Gastrocnemius medialis (tissue), 4 donors: ENCODE measurements around the gene BYSL. TPM values are rescaled to one million over a fixed set of nuclear protein-coding genes. Genes with fewer than 3 reads are reported as not detected.

ENCODE experiments used
- ATAC-seq, 2 donors: fragments of 150-250 bp; one replicate each; pipeline ENCODE4 v1.9.1; 2016
- DNase-seq, 2 donors: peaks; one replicate each; pipeline ENCODE4 v3.0.0-alpha.2; 2019
- H3K27ac ChIP-seq, 4 donors: fragments of 200-600 bp; sonication (generic); 1 replicate in 1 of 4; 2 replicates in 3 of 4; pipeline ENCODE4 v1.5.1; 2016 to 2018; ENCODE audit warnings: mild to moderate bottlenecking in 2 of 4, moderate library complexity in 1 of 4
- H3K27me3 ChIP-seq, 3 donors: fragments of 200-600 bp; sonication (generic) in 2 of 3; 1 replicate in 1 of 3; 2 replicates in 2 of 3; pipeline versions ENCODE4 v1.5.1 to v1.6.0; 2016 to 2019; ENCODE audit warnings: mild to moderate bottlenecking in 1 of 3, moderate library complexity in 1 of 3
- H3K36me3 ChIP-seq, 2 donors: fragments of 200-600 bp; sonication (generic) in 1 of 2; one replicate each; pipeline ENCODE4 v1.5.1; 2017 to 2018
- H3K4me1 ChIP-seq, 2 donors: fragments of 200-600 bp; sonication (generic) in 1 of 2; one replicate each; pipeline ENCODE4 v1.5.1; 2016 to 2017; ENCODE audit warnings: mild to moderate bottlenecking in 2 of 2
- H3K4me3 ChIP-seq, 4 donors: fragments of 200-600 bp; sonication (generic) in 3 of 4; 1 replicate in 1 of 4; 2 replicates in 3 of 4; pipeline ENCODE4 v1.5.1; 2016 to 2019; ENCODE audit warnings: mild to moderate bottlenecking in 2 of 4
- H3K9me3 ChIP-seq, 3 donors: fragments of 200-600 bp; sonication (generic) in 2 of 3; 1 replicate in 1 of 3; 2 replicates in 2 of 3; pipeline ENCODE4 v1.5.1; 2016 to 2019
- POLR2A ChIP-seq, 2 donors: fragments of 450-650 bp; IDR thresholded peaks; one replicate each; pipeline ENCODE4 v1.6.1; 2017; ENCODE audit warnings: antibody characterized with exemption in 2 of 2, mild to moderate bottlenecking in 2 of 2, moderate library complexity in 2 of 2
- in situ Hi-C, 4 donors: fragments of 200-750 bp; cut with MboI; loops; one replicate each; pipeline versions ENCODE4 v1.15.0 to v1.8.0; 2017; ENCODE audit warnings: low sequenced_read_pairs in 4 of 4
- intact Hi-C: fragments of 100-400 bp; cut with DNase I; formaldehyde crosslinking; loops from one replicate; pipeline ENCODE4 v1.15.1; 2023; ENCODE audit warnings: low total_unique reads
- total RNA-seq, 4 donors: library from RNA; depleted of rRNA; stranded (reverse); fragments of >200 nt; gene quantifications; one replicate each; pipeline versions ENCODE4 v1.1.0 to v1.2.3, GENCODE V29; 2016
- TF ChIP-seq, protein P1 (sequence below), 5 experiments: fragments of 450-650 bp in 3 of 5; fragments of 200-600 bp in 2 of 5; sonication (generic) in 2 of 5; IDR thresholded peaks in 4 of 5; conservative IDR thresholded peaks in 1 of 5; 1 replicate in 4 of 5; 2 replicates in 1 of 5; pipeline ENCODE4 v1.5.1; 2016 to 2019; ENCODE audit warnings: antibody characterized with exemption in 5 of 5, mild to moderate bottlenecking in 3 of 5, moderate library complexity in 3 of 5

Gene BYSL
- total RNA-seq, 4 donors from 2014 or later = 8.0 to 16.6 (median 12.9) TPM

GRCh38 chr6:41921712-41921998 lies 356 bp downstream of the BYSL start:
- Histone ChIP-seq H3K4me3 (peak overlapping the region; percentile 75 to 97 (median 86)), H3K9me3 (no peaks in the 10 kb centered on the region), H3K27ac (peak overlapping the region; percentile 93 to 98 (median 96)), H3K27me3 (no peaks in the 10 kb centered on the region), H3K36me3 (peaks cover 0 to 7% of the 10 kb centered on the region in 2 donors), H3K4me1 (peaks cover 29 to 30% of the 10 kb centered on the region in 2 donors)
- intact Hi-C loops = loop anchor here (1.0 to 10.0 kb wide), 6 partner anchors 20 to 643 kb away; partner anchors contain the start of genes CCND3, MRPS10, TAF8 and TOMM6
- DNase-seq (no peak), ATAC-seq (peak; percentile 9 to 24)
- TF ChIP-seq, protein P1, sequence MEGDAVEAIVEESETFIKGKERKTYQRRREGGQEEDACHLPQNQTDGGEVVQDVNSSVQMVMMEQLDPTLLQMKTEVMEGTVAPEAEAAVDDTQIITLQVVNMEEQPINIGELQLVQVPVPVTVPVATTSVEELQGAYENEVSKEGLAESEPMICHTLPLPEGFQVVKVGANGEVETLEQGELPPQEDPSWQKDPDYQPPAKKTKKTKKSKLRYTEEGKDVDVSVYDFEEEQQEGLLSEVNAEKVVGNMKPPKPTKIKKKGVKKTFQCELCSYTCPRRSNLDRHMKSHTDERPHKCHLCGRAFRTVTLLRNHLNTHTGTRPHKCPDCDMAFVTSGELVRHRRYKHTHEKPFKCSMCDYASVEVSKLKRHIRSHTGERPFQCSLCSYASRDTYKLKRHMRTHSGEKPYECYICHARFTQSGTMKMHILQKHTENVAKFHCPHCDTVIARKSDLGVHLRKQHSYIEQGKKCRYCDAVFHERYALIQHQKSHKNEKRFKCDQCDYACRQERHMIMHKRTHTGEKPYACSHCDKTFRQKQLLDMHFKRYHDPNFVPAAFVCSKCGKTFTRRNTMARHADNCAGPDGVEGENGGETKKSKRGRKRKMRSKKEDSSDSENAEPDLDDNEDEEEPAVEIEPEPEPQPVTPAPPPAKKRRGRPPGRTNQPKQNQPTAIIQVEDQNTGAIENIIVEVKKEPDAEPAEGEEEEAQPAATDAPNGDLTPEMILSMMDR (IDR thresholded peaks at IDR 0.05 in 4 of 5, conservative IDR thresholded peaks at IDR 0.05 in 1 of 5) = no peak
- no peak for TF ChIP-seq POLR2A (IDR thresholded peaks at IDR 0.05)
- in situ Hi-C loops = loop anchor here in 3 of 4 donors (10.0 to 25.0 kb wide), 4 partner anchors 127 to 303 kb away; partner anchors contain the start of genes PRICKLE4 (in 2 of the 3), TOMM6 (in 2 of the 3) and MRPS10 (in 1 of the 3)

GRCh38 chr6:41922154-41922553 lies 855 bp downstream of the BYSL start:
- peaks cover 29% of the 10 kb centered on the region in 2 donors for H3K4me1 ChIP-seq
- H3K36me3 ChIP-seq = peaks cover 0 to 6% of the 10 kb centered on the region in 2 donors
- ATAC-seq = no peak
- DNase-seq = no peak
- in situ Hi-C loops = loop anchor here in 3 of 4 donors (10.0 to 25.0 kb wide), 4 partner anchors 127 to 303 kb away; partner anchors contain the start of genes PRICKLE4 (in 2 of the 3), TOMM6 (in 2 of the 3) and MRPS10 (in 1 of the 3)
- intact Hi-C loops = loop anchor here (10.0 kb wide), 1 partner anchor 643 kb away; the partner anchor contains the start of gene UBR2
- peak overlapping the region; percentile 75 to 97 (median 86) for H3K4me3 ChIP-seq
- peak overlapping the region; percentile 93 to 98 (median 96) for H3K27ac ChIP-seq
- no peak for TF ChIP-seq POLR2A (IDR thresholded peaks at IDR 0.05)
- TF ChIP-seq, protein P1 (IDR thresholded peaks at IDR 0.05 in 4 of 5, conservative IDR thresholded peaks at IDR 0.05 in 1 of 5) = no peak
- H3K9me3 ChIP-seq = no peaks in the 10 kb centered on the region
- H3K27me3 ChIP-seq = no peaks in the 10 kb centered on the region

- no peak for ATAC-seq
- peaks cover 0 to 57% of the 10 kb centered on the region in 2 donors for H3K36me3 ChIP-seq
- no peak overlapping the region for H3K4me3 ChIP-seq
- intact Hi-C loops (loop anchor here (10.0 kb wide), 1 partner anchor 638 kb away; the partner anchor contains the start of gene UBR2), in situ Hi-C loops (loop anchor here (10.0 to 25.0 kb wide), 4 partner anchors 132 to 635 kb away; partner anchors contain the start of genes PRICKLE4 (in 2 of the 4), TOMM6 (in 2 of the 4) and UBR2 (in 1 of the 4))
- peaks cover 10% of the 10 kb centered on the region in 2 donors for H3K4me1 ChIP-seq
- H3K9me3 ChIP-seq = no peaks in the 10 kb centered on the region
- no peaks in the 10 kb centered on the region for H3K27me3 ChIP-seq
- DNase-seq = no peak
- H3K27ac ChIP-seq = no peak overlapping the region
- TF ChIP-seq, protein P1 (IDR thresholded peaks at IDR 0.05 in 4 of 5, conservative IDR thresholded peaks at IDR 0.05 in 1 of 5) = no peak
- TF ChIP-seq POLR2A (IDR thresholded peaks at IDR 0.05) = no peak
Measured at GRCh38 chr6:41927253-41927652, 6.0 kb downstream of the BYSL start.

DNA sequence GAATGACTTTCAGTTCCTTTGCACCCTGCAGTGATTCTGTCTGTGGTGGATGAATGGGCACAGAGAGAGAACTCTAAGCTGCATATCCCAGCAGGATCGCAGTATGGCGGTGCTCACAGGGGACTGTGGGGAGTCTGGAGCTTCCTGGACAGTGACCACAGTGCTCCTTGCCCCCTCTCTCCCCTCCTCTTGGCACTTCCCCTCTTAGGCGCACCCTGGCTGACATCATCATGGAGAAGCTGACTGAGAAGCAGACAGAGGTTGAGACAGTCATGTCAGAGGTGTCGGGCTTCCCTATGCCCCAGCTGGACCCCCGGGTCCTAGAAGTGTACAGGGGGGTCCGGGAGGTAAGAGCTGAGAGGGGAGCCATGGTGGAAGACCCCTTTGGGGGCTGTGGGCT lies 8.6 kb downstream of the BYSL start:
- no peak for ATAC-seq
- intact Hi-C loops = loop anchor here (10.0 kb wide), 1 partner anchor 635 kb away; the partner anchor contains the start of gene UBR2
- no peaks in the 10 kb centered on the region for H3K4me1 ChIP-seq

More for the DNA sequence above, 8.6 kb downstream of the BYSL start:
- no peak for DNase-seq
- TF ChIP-seq, protein P1 (IDR thresholded peaks at IDR 0.05 in 4 of 5, conservative IDR thresholded peaks at IDR 0.05 in 1 of 5) = no peak
- no peak for TF ChIP-seq POLR2A (IDR thresholded peaks at IDR 0.05)
- peaks cover 0 to 84% of the 10 kb centered on the region in 2 donors for H3K36me3 ChIP-seq
- H3K27me3 ChIP-seq = no peaks in the 10 kb centered on the region
- in situ Hi-C loops = loop anchor here (10.0 to 25.0 kb wide), 5 partner anchors 115 to 632 kb away; partner anchors contain the start of genes PRICKLE4 (in 2 of the 4), TOMM6 (in 2 of the 4) and UBR2 (in 1 of the 4)
- H3K9me3 ChIP-seq = no peaks in the 10 kb centered on the region
- H3K4me3 ChIP-seq = no peak overlapping the region
- no peak overlapping the region for H3K27ac ChIP-seq
